ENCODE results near the gene EXOC6B.

DNA sequence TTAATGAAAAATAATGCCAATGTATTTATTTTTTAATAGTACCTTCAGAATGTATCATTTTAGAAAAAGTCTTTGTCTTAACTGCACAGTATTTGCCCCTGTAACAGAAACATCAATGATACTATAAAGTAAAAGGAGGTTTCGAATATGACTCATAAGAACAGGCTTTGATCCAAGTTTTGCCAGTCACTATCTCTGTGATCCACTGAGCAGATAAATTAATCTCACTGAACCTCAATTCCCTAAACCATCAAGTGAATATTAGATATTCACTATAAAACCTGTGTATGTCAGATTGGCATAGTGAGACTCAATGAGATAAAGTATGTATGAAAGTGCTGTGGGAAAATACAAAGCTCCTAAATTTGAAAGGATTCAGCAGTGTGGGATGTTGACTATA, 292.1 kb downstream of the EXOC6B start:
- TF ChIP-seq ZBTB6 (tag by site-specific recombination; IDR thresholded peaks at IDR 0.05) (no peak), REST (tag by site-specific recombination; IDR thresholded peaks at IDR 0.05) (no peak), ZBTB1 (tag by site-specific recombination; IDR thresholded peaks at IDR 0.05) (no peak), ZBTB7A (tag by site-specific recombination; IDR thresholded peaks at IDR 0.05; ENCODE audit: low read depth) (no peak)
- TF ChIP-seq, protein P1, sequence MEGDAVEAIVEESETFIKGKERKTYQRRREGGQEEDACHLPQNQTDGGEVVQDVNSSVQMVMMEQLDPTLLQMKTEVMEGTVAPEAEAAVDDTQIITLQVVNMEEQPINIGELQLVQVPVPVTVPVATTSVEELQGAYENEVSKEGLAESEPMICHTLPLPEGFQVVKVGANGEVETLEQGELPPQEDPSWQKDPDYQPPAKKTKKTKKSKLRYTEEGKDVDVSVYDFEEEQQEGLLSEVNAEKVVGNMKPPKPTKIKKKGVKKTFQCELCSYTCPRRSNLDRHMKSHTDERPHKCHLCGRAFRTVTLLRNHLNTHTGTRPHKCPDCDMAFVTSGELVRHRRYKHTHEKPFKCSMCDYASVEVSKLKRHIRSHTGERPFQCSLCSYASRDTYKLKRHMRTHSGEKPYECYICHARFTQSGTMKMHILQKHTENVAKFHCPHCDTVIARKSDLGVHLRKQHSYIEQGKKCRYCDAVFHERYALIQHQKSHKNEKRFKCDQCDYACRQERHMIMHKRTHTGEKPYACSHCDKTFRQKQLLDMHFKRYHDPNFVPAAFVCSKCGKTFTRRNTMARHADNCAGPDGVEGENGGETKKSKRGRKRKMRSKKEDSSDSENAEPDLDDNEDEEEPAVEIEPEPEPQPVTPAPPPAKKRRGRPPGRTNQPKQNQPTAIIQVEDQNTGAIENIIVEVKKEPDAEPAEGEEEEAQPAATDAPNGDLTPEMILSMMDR (tag by site-specific recombination; IDR thresholded peaks at IDR 0.05): no peak
